ENCODE data around the gene TOMM40L.

TOMM40L gene

GRCh38 chr1:161196521-161197451, 29.1 kb upstream of the TOMM40L start:
- peak; percentile 93 for DNase-seq (ENCODE audit: low read depth)
- TF ChIP-seq, protein P1, sequence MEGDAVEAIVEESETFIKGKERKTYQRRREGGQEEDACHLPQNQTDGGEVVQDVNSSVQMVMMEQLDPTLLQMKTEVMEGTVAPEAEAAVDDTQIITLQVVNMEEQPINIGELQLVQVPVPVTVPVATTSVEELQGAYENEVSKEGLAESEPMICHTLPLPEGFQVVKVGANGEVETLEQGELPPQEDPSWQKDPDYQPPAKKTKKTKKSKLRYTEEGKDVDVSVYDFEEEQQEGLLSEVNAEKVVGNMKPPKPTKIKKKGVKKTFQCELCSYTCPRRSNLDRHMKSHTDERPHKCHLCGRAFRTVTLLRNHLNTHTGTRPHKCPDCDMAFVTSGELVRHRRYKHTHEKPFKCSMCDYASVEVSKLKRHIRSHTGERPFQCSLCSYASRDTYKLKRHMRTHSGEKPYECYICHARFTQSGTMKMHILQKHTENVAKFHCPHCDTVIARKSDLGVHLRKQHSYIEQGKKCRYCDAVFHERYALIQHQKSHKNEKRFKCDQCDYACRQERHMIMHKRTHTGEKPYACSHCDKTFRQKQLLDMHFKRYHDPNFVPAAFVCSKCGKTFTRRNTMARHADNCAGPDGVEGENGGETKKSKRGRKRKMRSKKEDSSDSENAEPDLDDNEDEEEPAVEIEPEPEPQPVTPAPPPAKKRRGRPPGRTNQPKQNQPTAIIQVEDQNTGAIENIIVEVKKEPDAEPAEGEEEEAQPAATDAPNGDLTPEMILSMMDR (conservative IDR thresholded peaks at IDR 0.05; ENCODE audit: control insufficient read depth, insufficient read depth, low read depth, low read length), result no peak
- peak overlapping the region; percentile 85 for H3K4me3 ChIP-seq (ENCODE audit: control insufficient read depth, low read depth, low read length)

GRCh38 chr1:161197560-161198193, 28.2 kb upstream of the TOMM40L start:
- peak overlapping the region; percentile 85 for H3K4me3 ChIP-seq (ENCODE audit: control insufficient read depth, low read depth, low read length)
- TF ChIP-seq, protein P1 (conservative IDR thresholded peaks at IDR 0.05; ENCODE audit: control insufficient read depth, insufficient read depth, low read depth, low read length), result no peak
- peak; percentile 43 for DNase-seq (ENCODE audit: low read depth)

GRCh38 chr1:161198194-161198896, 27.5 kb upstream of the TOMM40L start:
- peak; percentile 48 for DNase-seq (ENCODE audit: low read depth)
- TF ChIP-seq, protein P1 (conservative IDR thresholded peaks at IDR 0.05; ENCODE audit: control insufficient read depth, insufficient read depth, low read depth, low read length), result no peak
- H3K4me3 ChIP-seq (ENCODE audit: control insufficient read depth, low read depth, low read length), result peak overlapping the region; percentile 85

GRCh38 chr1:161198897-161199431, 26.9 kb upstream of the TOMM40L start, which contains the start of gene ADAMTS4:
ADAMTS4 (minus strand) TSS chr1:161199054; CDS start chr1:161198627, 427 bp downstream.
- peak within 1 kb of the TSS; percentile 85 for H3K4me3 ChIP-seq (ENCODE audit: control insufficient read depth, low read depth, low read length)

GRCh38 chr1:161199506-161200139, 26.2 kb upstream of the TOMM40L start:
- no peak for DNase-seq (ENCODE audit: low read depth)
- TF ChIP-seq, protein P1 (conservative IDR thresholded peaks at IDR 0.05; ENCODE audit: control insufficient read depth, insufficient read depth, low read depth, low read length), result no peak
- H3K4me3 ChIP-seq (ENCODE audit: control insufficient read depth, low read depth, low read length), result peak overlapping the region; percentile 14

More at GRCh38 chr1:161198897-161199431, 26.9 kb upstream of the TOMM40L start, which contains the start of gene ADAMTS4:
- peak; percentile 98 for DNase-seq (ENCODE audit: low read depth)
- TF ChIP-seq, protein P1 (conservative IDR thresholded peaks at IDR 0.05; ENCODE audit: control insufficient read depth, insufficient read depth, low read depth, low read length), result no peak

Data from fibroblast of mammary gland (primary cell).